HG03025 (cell line): ENCODE data around the gene MRPL24.
A peak's percentile ranks its signal among the peaks of the same experiment; 100 is the strongest.
"Not testable (repeated sequence)": the region's sequence is repeated elsewhere in the genome, so short reads cannot be mapped to it uniquely, and the experiment has no call there.

Experiments used
- ATAC-seq: cut with Tn5 transposase; IDR thresholded peaks from one replicate; pipeline ENCODE4 v1.9.1; 2021; ENCODE audit warnings: mild to moderate bottlenecking, moderate library complexity; ENCODE audit not compliant: unreplicated experiment, low FRiP score

The MRPL24 gene

DNA sequence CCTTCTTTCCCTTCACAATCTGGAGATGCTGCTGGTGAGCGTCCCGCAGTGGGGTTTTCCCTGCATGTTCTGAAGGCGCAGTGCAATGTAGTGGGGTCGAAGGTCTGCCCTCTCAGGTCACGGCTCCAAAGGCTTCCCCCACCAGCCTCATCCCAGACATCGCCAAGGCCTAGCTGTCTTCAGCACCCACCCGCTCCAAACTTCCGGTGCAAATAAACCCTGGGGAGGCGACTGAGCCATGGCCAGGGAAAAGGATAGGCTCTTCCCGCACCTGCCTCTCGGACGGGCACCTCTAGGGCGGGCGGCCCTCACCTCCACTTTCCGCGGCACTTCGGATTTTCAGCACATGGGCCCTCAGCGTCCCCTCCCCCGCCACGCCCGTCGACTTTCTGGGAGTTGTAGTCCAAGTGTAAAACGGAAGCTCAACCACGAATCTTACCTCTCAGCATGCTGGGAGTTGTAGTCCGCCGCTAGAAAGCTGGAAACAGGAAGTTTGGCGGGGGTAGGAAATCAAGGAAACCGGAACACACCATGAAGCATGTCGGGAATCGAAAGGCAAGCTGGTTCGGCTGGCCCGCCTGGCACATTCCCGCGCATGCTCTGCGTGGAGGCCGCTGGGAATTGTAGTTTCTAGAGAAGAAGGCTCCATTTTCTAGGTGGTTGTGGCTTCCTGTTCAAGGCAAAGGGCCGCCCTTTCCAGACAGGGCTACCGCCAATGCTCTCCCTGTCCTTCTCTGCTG, at the start of gene MRPL24:
MRPL24 (minus strand) TSS at position 348 of the 740 bp plus-strand sequence. CDS start 2,384 bp downstream, outside the sequence.
- ATAC-seq = peak; percentile 85

DNA sequence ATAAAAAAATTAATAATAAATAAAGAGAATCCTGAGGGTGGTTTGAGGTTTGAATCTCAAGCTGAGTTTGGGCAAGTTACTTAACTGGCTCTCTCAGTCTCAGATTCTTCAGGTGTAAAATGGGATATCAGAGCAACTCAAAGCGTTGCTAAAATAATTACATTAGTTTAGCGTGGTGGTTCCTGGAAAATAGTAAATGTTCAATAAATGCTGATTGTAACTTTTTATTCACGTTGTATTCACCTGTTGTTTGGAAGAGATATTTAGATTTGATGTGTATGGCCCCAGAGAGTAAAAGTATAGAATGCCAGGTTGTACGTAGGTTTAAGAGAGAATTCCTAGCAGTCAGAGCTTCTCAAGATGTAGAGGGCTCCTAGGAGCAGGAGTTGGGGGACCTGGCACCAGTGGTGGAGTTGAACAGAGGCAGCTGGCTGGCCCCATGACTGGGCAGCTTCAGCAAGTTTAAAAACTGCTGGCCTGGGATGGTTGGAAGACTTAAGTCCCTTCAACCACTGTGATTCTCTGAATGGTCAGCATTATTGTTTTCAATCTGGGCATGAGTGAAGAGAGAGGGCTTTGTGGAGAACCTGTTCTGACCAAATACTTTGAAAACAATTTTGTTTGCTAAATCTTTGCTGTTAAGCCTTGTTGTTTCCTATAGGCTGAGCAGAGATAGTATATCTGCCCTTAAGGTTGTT, 48.9 kb upstream of the MRPL24 start:
- ATAC-seq = no peak

DNA sequence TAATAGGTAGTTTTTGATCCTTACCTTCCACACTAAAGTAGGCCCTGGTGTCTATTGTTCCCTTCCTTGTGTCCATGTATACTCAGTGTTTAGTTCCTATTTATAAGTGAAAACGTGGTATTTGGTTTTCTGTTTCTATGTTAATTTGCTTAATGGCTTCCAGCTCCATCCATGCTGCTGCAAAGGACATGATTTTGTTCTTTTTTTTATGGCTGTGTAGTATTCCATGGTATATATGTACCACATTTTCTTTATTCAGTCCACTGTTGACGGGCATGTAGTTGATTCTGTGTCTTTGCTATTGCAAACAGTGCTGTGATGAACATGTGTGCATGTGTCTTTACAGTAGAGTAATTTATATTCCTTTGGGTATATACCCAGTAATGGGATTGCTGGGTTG, 47.2 kb upstream of the MRPL24 start:
- ATAC-seq = no peak

DNA sequence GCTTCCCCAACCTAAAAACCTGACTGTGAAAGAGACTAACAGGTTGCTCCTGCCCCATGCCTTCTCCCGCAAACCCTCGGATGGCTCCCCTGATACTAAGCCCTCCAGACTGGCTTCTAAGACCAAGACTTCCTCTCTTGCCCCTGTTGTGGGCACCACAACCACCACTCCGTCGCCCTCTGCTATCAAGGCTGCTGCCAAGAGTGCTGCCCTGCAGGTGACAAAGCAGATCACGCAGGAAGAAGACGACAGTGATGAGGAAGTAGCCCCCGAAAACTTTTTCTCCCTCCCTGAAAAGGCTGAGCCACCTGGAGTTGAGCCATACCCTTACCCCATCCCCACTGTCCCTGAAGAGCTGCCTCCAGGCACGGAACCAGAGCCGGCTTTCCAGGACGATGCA, 45.8 kb upstream of the MRPL24 start:
- ATAC-seq = no peak

DNA sequence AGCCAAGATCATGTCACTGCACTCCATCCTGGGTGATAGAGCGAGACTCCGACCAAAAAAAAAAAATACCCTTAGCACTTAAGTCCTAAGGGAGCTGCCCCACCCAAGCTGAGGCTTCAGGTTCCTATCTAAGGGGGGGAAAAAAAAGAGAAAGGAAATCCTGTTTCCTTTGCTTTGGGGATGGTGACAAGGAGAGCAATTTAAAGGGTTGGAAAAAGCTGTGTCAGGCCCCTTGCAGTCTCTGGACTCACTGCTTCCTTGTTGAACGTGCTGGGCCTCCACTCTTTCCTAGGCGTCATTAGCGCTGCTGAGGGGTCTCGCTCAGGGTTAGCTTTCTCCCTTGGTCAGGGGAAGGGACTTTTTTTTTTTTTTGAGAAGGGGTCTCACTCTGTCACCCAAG, 44.6 kb upstream of the MRPL24 start:
- no peak for ATAC-seq

DNA sequence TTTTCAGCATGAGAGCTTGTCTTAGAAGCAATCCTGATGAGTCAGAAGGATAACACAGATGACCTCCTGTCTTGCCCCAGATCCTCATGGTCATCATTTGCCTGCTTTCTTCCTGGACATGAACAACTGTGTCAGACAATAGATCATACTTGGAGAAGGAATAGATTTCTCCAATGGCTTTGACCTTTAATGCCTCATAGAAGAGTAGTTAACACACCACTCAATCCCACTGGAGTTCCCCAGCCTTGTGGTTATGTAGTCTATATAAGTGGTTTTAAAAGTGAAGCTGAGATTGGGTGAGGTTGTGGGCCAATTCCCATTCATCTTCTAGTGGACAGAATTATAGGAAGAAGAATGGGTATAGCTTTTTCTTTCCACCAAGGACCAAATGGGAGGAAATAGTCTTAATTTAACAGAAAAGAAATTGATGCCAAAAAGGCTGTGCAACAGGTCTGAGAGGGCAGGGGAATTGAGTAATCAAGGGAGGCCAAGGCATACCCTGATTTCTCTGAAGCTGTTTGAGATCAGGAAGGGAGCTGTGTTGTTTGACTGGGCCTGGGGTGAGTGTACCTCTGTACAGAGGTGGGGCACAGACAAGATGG, 40.8 kb upstream of the MRPL24 start:
- no peak for ATAC-seq

- ATAC-seq = no peak
Observed at GRCh38 chr1:156777573-156777972, 36.7 kb upstream of the MRPL24 start.

GRCh38 chr1:156776942-156777341, 36.1 kb upstream of the MRPL24 start:
- ATAC-seq = no peak

- no peak for ATAC-seq
Observed at GRCh38 chr1:156775799-156776198, 34.9 kb upstream of the MRPL24 start.

DNA sequence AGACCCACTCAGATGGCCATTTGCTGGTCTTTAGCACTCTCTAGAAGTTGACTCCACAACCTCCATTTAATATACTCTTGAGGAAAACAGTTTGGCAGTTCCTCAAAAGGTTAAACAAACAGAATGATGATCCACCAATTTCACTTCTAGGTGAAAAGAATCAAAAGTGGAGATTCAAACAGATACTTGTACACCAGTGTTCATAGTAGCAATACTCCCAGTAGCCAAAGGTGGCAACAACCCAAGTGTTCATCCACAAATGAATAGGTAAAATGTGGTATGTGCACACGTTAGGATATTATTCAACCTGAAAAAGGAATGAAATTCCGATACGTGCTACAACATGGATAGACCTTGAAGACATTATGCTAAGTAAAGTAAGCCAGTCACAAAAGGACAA, 32.7 kb upstream of the MRPL24 start:
- no peak for ATAC-seq

DNA sequence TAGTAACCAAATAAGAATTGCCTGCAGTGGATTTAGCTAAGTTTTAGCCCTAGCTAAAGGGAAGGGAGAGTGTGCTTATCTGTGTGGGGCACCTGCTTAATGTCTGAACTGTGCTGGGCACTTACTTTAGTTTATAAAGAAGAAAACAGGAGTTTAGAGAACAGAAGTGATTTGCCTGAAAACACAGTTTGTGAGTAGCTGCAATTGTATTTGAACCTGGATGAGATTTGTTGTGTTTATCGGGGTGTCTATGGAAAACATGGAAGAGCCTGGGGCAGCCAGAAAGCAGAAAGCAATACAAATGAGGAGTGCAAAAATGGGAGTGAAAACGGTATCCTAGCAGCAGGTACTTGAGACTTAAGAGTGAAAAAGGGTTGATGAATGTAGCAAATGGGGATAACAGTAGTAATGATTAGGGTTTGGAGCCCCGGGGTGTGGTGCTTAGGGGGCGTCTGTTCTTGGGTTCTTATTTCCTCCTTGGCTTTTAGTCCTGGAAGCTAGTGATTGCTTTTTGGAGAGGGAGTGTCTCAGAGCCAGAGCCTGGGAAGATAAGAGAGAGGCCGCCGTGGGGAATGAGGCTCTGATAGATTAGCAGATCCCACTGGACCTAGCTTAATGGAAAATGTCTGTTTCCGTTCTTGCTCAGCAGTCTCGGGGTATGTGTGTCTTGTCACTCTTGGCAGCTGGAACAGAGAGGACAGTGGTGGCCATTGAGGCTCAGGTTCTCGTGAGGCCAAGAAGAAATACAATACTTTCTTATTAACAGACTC, 32.0 kb upstream of the MRPL24 start:
- ATAC-seq = no peak

GRCh38 chr1:156772222-156772621, 31.3 kb upstream of the MRPL24 start:
- no peak for ATAC-seq

- no peak for ATAC-seq
Observed at GRCh38 chr1:156768610-156769295, 27.9 kb upstream of the MRPL24 start.

GRCh38 chr1:156767879-156768604, 27.2 kb upstream of the MRPL24 start:
- ATAC-seq = peak; percentile 3

- peak; percentile 92 for ATAC-seq
Observed at GRCh38 chr1:156767101-156767878, 26.4 kb upstream of the MRPL24 start, which contains the start of gene PRCC. Gene PRCC, plus strand, starts transcription at chr1:156767535. Its CDS starts 237 bp downstream, at chr1:156767772.

- no peak for ATAC-seq
Observed at GRCh38 chr1:156766298-156767100, 25.6 kb upstream of the MRPL24 start.

GRCh38 chr1:156765666-156766065, 24.8 kb upstream of the MRPL24 start:
- no peak for ATAC-seq

GRCh38 chr1:156765136-156765535, 24.2 kb upstream of the MRPL24 start:
- ATAC-seq = not testable (repeated sequence)
